T-cell (primary cell): ENCODE results near the gene BEX2. TPM values are rescaled to one million over a fixed set of nuclear protein-coding genes. Genes with fewer than 3 reads are reported as not detected.
A peak's percentile ranks its signal among the peaks of the same experiment; 100 is the strongest.
"Not testable (repeated sequence)": the region's sequence is repeated elsewhere in the genome, so short reads cannot be mapped to it uniquely, and the experiment has no call there.

Experiments used
- ATAC-seq, 4 experiments: fragments of 200-7000 bp in 3 of 4; fragments of 150-1000 bp in 1 of 4; cut with Tn5 transposase; replicated peaks in 1 of 4; 1 replicate in 3 of 4; 2 replicates in 1 of 4; pipeline ENCODE4 v1.10.0; 2021; ENCODE audit warnings: moderate library complexity in 3 of 4, mild to moderate bottlenecking in 2 of 4, moderate number of reproducible peaks in 1 of 4
- CTCF ChIA-PET, 2 donors: fragments of 300-600 bp; sonication (Branson Sonifier 250); formaldehyde crosslinking; loops; one replicate each; lab custom pipeline; 2022; ENCODE audit warnings: antibody characterized with exemption in 2 of 2; lab: Charles Lee
- POLR2A ChIA-PET, 2 donors: fragments of 300-600 bp; sonication (Branson Sonifier 250); formaldehyde crosslinking; loops; one replicate each; lab custom pipeline; 2022; ENCODE audit warnings: antibody characterized with exemption in 2 of 2; lab: Charles Lee
- DNase-seq, 35 experiments: peaks; one replicate each; pipeline versions ENCODE4 v3.0.0 to v3.0.0-alpha.2; 2013 to 2023
- H3K27ac ChIP-seq: one replicate; pipeline ENCODE4 v1.5.1; 2013; ENCODE audit warnings: low read length
- H3K27me3 ChIP-seq, 2 experiments: replicated peaks in 1 of 2; 1 replicate in 1 of 2; 2 replicates in 1 of 2; pipeline versions ENCODE4 v1.6.1 to v1.7.0; 2013; ENCODE audit warnings: low read length in 1 of 2, mixed read lengths in 1 of 2; ENCODE audit not compliant: control insufficient read depth in 2 of 2, insufficient read depth in 2 of 2; ENCODE audit errors: extremely low read depth in 1 of 2
- H3K36me3 ChIP-seq, 2 donors: 1 replicate in 1 of 2; 2 replicates in 1 of 2; pipeline versions ENCODE4 v1.6.1 to v1.7.0; 2013; ENCODE audit warnings: low read length in 1 of 2; ENCODE audit not compliant: control insufficient read depth in 2 of 2, insufficient read depth in 1 of 2; ENCODE audit errors: extremely low read depth in 1 of 2
- H3K4me1 ChIP-seq, 2 experiments: 1 replicate in 1 of 2; 2 replicates in 1 of 2; pipeline versions ENCODE4 v1.6.1 to v1.7.0; 2013; ENCODE audit warnings: low read length in 2 of 2, mixed read lengths in 1 of 2; ENCODE audit not compliant: insufficient read depth in 2 of 2, control insufficient read depth in 1 of 2; ENCODE audit errors: extremely low read depth in 1 of 2
- H3K4me3 ChIP-seq, 2 donors: 1 replicate in 1 of 2; 2 replicates in 1 of 2; pipeline versions ENCODE4 v1.5.1 to v1.7.0; 2013; ENCODE audit warnings: mild to moderate bottlenecking in 2 of 2, low read length in 1 of 2, moderate library complexity in 1 of 2; ENCODE audit not compliant: control insufficient read depth in 1 of 2; ENCODE audit errors: extremely low read depth in 1 of 2
- H3K9me3 ChIP-seq: 2 replicates; pipeline ENCODE4 v1.7.0; 2013
- H3K27ac Mint-ChIP-seq, 2 donors: one replicate each; pipeline ENCODE4 v1.8.0; 2020 to 2021; ENCODE audit warnings: mild to moderate bottlenecking in 2 of 2, mixed read lengths in 2 of 2
- H3K27me3 Mint-ChIP-seq, 2 donors: one replicate each; pipeline ENCODE4 v1.8.0; 2021 to 2022; ENCODE audit warnings: mixed read lengths in 2 of 2
- H3K36me3 Mint-ChIP-seq: one replicate; pipeline ENCODE4 v1.8.0; 2021; ENCODE audit warnings: mixed read lengths
- H3K4me1 Mint-ChIP-seq, 3 donors: one replicate each; pipeline ENCODE4 v1.8.0; 2020 to 2022; ENCODE audit warnings: mixed read lengths in 3 of 3, mild to moderate bottlenecking in 1 of 3
- H3K4me3 Mint-ChIP-seq, 3 donors: one replicate each; pipeline ENCODE4 v1.8.0; 2020 to 2022; ENCODE audit warnings: mild to moderate bottlenecking in 3 of 3, mixed read lengths in 3 of 3, moderate library complexity in 3 of 3
- H3K9me3 Mint-ChIP-seq, 3 donors: one replicate each; pipeline ENCODE4 v1.8.0; 2020 to 2022; ENCODE audit warnings: mixed read lengths in 3 of 3
- WGBS: methylation state at CpG from one replicate; pipeline ENCODE4 v1.1.5; 2013; ENCODE audit warnings: missing lambda C conversion rate; ENCODE audit not compliant: insufficient coverage; 5-methylcytosine and 5-hydroxymethylcytosine counted together
- total RNA-seq, 35 experiments: library from RNA in 6 of 35; stranded (reverse) in 6 of 35; fragments of 120-200 nt in 1 of 35; gene quantifications; one replicate each; pipeline versions ENCODE4 v1.2.1 to v1.2.4 and lab custom pipeline; 2013 to 2026

The BEX2 gene
- total RNA-seq, result 10 to 100 TPM; 24.0 to 38.3 (median 26.8) TPM
- total RNA-seq (2013), result 39.2 TPM
- total RNA-seq (lab: John Stamatoyannopoulos, UW), result 13.0 to 42.2 (median 22.7) reads per million in 29 experiments

DNA sequence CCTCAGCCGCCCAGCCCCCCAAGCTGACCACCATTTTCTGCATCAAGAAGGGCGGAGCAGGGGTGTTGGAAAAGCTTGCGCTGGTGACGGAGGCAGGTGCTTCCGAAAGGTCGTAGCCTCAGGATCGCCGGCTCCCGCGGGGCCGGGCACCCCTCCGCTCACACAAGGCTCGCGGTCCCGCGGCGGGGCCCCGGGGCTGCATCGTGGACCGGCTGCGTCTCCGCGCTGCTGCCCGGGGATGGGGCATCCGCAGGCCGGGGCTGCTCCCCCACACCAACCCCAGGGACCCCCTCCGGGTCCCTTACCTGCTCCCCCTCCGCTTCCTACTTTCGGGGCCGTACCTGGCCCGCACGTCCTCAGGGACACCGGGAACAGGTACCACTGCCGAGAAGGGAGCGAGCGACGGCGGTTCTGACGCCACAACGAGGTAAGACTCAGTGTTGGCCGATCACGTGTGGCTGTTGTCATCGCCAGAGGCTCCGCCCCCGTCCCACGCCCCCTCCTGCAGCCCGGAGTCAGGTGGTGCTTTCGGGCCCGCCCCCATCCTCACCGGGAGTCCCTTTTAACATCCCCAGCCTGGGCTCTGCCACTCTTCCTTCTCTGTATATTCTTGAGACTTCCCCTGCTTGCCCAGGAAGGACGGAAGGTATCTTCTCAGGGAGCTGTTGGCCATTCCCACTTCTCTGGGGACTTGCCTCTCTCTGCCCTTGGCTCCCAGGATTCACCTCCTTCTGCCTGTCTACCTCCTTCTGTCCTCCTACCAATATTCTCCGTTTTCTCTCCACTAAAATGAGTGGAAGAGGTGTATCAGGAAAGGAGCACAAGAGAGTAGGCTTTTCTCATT is at the start of gene BEX2:
BEX2 (minus strand) TSS at position 436 of the 844 bp plus-strand sequence. CDS start 1,014 bp downstream, outside the sequence.
- H3K27ac ChIP-seq, result peak within 1 kb of the TSS; percentile 58

DNA sequence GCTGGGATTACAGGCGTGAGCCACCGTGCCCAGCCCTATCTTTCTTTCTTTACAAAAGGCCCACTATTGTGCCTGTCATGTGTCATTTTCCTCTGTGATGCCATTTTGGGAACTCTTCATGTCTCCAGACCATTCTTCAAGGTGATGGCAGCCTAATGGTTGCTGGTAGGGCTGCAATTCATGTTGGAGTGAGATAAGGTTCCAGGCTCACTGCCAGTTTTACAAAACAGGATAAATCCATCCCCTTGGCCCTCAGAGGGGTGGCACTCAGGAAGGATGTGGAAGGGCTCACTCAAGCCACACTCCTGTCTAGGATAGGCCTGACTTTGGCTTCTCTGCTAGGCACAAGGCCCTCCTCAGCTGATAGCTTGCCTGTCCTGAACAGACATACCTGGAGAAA is 49.3 kb upstream of the BEX2 start:
- CTCF ChIA-PET, result no interaction called here
- peaks cover 2 to 10% of the 10 kb centered on the region in 2 donors for H3K27me3 Mint-ChIP-seq
- no peak overlapping the region for H3K4me3 ChIP-seq
- POLR2A ChIA-PET, result no interaction called here
- no peaks in the 10 kb centered on the region for H3K36me3 ChIP-seq
- H3K9me3 Mint-ChIP-seq, result no peaks in the 10 kb centered on the region
- H3K27ac Mint-ChIP-seq, result no peak overlapping the region
- H3K36me3 Mint-ChIP-seq, result no peaks in the 10 kb centered on the region
- DNase-seq (no peak), ATAC-seq (no peak)
- no peaks in the 10 kb centered on the region for H3K27me3 ChIP-seq
- peaks cover 0 to 13% of the 10 kb centered on the region in 2 experiments for H3K4me1 ChIP-seq
- no CpG with 5 or more reads among the region's 2 CpGs for WGBS
- no peak overlapping the region for H3K4me3 Mint-ChIP-seq
- H3K27ac ChIP-seq, result no peak overlapping the region
- peaks cover 5 to 13% (median 11%) of the 10 kb centered on the region in 3 donors for H3K4me1 Mint-ChIP-seq
- no peaks in the 10 kb centered on the region for H3K9me3 ChIP-seq

More for the DNA sequence above, at the start of gene BEX2:
- Histone ChIP-seq H3K9me3 (no peaks in the 10 kb centered on the region), H3K4me1 (peaks cover 0 to 13% of the 10 kb centered on the region in 2 experiments), H3K4me3 (peak within 1 kb of the TSS; percentile 52 to 58), H3K36me3 (no peaks in the 10 kb centered on the region), H3K27me3 (no peaks in the 10 kb centered on the region)
- no peaks in the 10 kb centered on the region for H3K9me3 Mint-ChIP-seq
- peak within 1 kb of the TSS; percentile 79 to 81 (median 80) for H3K4me3 Mint-ChIP-seq
- ATAC-seq (peak; percentile 99 to 100 (median 99)), DNase-seq (peak; percentile 60 to 89 (median 83))
- H3K27me3 Mint-ChIP-seq, result peaks cover 0 to 6% of the 10 kb centered on the region in 2 donors
- 3% methylated on average over 7 of the region's 52 CpGs for WGBS
- POLR2A ChIA-PET, result interaction anchor here in 1 of 2 donors (0.7 kb wide), 1 partner anchor 50 kb away, joined by 6 read pairs; no protein-coding TSS in a partner anchor
- peaks cover 0 to 4% (median 4%) of the 10 kb centered on the region in 3 donors for H3K4me1 Mint-ChIP-seq
- peaks cover 4% of the 10 kb centered on the region for H3K36me3 Mint-ChIP-seq
- CTCF ChIA-PET, result interaction anchor here in 1 of 2 donors (0.6 to 1.4 kb wide), 2 partner anchors 12 to 153 kb away, joined by 3 to 5 read pairs; no protein-coding TSS in a partner anchor
- peak within 1 kb of the TSS; percentile 66 to 87 for H3K27ac Mint-ChIP-seq

DNA sequence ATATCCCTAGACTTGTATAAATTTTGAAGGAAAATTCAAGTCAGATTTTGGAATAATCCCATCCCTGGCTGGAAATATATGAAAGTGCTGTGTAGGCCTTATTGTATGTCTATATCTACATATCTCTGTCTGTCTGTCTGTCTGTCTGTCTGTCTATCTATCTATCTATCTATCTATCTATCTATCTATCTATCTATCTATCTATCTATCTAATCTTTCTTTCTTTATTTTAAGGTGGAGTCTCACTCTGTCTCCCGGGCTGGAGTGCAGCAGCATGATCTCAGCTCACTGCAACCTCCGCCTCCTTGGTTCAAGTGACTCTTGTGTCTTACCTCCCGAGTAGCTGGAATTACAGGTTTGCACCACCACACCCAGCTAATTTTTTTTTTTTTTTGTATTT is 48.8 kb upstream of the BEX2 start:
- ATAC-seq, H3K9me3 ChIP-seq, H3K36me3 Mint-ChIP-seq, H3K27ac ChIP-seq, H3K36me3 ChIP-seq, H3K9me3 Mint-ChIP-seq, H3K27me3 Mint-ChIP-seq, H3K4me3 ChIP-seq, H3K27me3 ChIP-seq, CTCF ChIA-PET, POLR2A ChIA-PET, H3K27ac Mint-ChIP-seq, DNase-seq, H3K4me3 Mint-ChIP-seq: not testable (repeated sequence)
- WGBS, result no CpG with 5 or more reads among the region's 3 CpGs
- H3K4me1 ChIP-seq, result peaks cover 0 to 13% of the 10 kb centered on the region in 2 experiments
- H3K4me1 Mint-ChIP-seq, result peaks cover 5 to 13% (median 11%) of the 10 kb centered on the region in 3 donors

DNA sequence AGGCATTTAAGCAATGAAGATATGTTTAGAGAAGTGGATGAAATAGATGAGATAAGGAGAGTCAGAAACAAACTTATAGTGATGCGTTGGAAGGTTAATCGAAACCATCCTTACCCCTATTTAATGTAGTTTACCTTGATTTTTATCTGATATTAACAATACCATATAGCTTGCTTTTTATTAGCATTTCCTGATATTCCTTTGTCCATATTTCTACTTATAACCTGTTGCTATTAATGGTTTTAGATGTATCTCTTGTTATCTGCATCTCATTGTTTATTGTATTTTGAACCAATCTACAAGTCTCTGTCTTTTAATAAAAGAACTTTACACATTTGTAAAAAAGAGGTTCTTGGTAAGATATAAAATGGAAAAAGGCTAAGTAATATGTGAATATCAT is 47.1 kb upstream of the BEX2 start:
- Mint-ChIP-seq H3K36me3 (no peaks in the 10 kb centered on the region), H3K27me3 (peaks cover 5 to 17% of the 10 kb centered on the region in 2 donors), H3K4me1 (peaks cover 5 to 13% (median 11%) of the 10 kb centered on the region in 3 donors), H3K4me3 (peak overlapping the region in 1 of 3 donors; percentile 10), H3K27ac (no peak overlapping the region), H3K9me3 (no peaks in the 10 kb centered on the region)
- no peak for ATAC-seq
- Histone ChIP-seq H3K27me3 (no peaks in the 10 kb centered on the region), H3K9me3 (no peaks in the 10 kb centered on the region), H3K4me1 (peaks cover 0 to 13% of the 10 kb centered on the region in 2 experiments), H3K4me3 (no peak overlapping the region), H3K36me3 (no peaks in the 10 kb centered on the region), H3K27ac (no peak overlapping the region)
- POLR2A ChIA-PET, result no interaction called here
- CTCF ChIA-PET, result interaction anchor here in 1 of 2 donors (1.0 kb wide), 1 partner anchor 17 kb away, joined by 7 read pairs; no protein-coding TSS in a partner anchor
- WGBS, result no CpG with 5 or more reads among the region's 2 CpGs
- no peak for DNase-seq

DNA sequence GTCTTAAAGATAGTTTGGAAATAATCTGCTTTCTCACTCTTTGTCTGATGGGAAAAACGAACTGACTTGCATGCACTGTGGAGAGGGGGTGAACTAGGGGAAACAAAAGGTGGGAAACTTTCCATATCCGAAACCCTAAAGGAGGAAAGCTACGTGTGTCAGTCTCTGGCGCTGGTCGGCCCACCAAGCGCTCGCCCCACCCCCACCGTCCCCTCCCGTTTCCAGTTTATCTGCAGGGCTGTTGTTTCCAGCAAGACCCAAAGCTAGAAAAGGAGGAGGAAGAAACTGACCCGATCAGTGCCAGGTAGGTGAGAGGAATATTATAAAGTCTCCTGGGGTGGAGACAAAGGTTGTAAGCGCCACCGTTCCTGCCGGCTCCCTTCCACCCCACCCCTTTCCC is 46.1 kb upstream of the BEX2 start:
- ATAC-seq (no peak), DNase-seq (peak in 1 of 35 experiments; percentile 8)
- Mint-ChIP-seq H3K4me3 (peak overlapping the region; percentile 74 to 86 (median 78)), H3K9me3 (no peaks in the 10 kb centered on the region), H3K36me3 (no peaks in the 10 kb centered on the region), H3K27me3 (peaks cover 5 to 17% of the 10 kb centered on the region in 2 donors), H3K27ac (no peak overlapping the region), H3K4me1 (peaks cover 5 to 13% (median 11%) of the 10 kb centered on the region in 3 donors)
- WGBS, result no CpG with 5 or more reads among the region's 13 CpGs
- H3K27ac ChIP-seq, result no peak overlapping the region
- H3K9me3 ChIP-seq, result no peaks in the 10 kb centered on the region
- no peaks in the 10 kb centered on the region for H3K27me3 ChIP-seq
- peak overlapping the region; percentile 54 to 88 for H3K4me3 ChIP-seq
- no peaks in the 10 kb centered on the region for H3K36me3 ChIP-seq
- CTCF ChIA-PET, result no interaction called here
- POLR2A ChIA-PET, result interaction anchor here (0.7 to 1.1 kb wide), 2 partner anchors 19 to 328 kb away, joined by 3 to 4 read pairs; no protein-coding TSS in a partner anchor
- peaks cover 0 to 13% of the 10 kb centered on the region in 2 experiments for H3K4me1 ChIP-seq

DNA sequence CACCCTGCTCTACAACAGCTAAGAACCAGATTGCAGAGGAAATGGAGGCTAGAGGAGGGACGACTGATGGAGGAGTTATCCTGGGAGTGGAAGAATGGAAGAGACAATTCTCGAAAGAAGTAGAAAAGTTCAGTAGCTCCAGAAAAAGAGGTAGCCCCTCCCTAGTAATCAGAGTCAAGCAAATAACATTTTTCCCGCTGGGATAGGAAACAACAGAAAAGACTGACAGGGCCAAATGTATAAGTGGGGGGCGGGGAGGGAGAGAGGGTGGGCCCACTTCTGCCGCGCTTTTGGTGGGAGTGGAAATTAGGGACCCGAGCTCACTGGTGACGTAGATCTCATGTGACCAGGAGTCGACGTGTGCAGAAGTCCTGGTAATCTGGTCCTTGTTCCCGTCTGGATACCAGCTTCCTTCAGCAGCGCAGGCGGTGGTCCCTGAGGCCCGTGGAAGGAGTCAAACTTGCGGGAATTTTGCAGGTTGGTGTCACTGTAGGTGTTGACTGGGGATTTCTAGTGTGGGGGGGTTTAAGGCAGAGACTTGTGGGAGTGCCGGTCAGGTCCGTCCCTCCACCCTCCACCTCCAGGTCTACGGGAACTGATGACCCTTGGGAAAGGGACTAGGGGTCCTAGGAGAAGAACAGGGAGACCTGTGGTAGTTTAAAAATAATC is 45.5 kb upstream of the BEX2 start, which contains the start of gene TCEAL9:
TCEAL9 (plus strand) TSS at position 377 of the 669 bp plus-strand sequence. CDS start 1,179 bp downstream, outside the sequence.
- no peaks in the 10 kb centered on the region for H3K27me3 ChIP-seq
- Mint-ChIP-seq H3K36me3 (no peaks in the 10 kb centered on the region), H3K27me3 (peaks cover 5 to 17% of the 10 kb centered on the region in 2 donors), H3K4me1 (peaks cover 5 to 13% (median 11%) of the 10 kb centered on the region in 3 donors), H3K27ac (peak within 1 kb of the TSS in 1 of 2 donors; percentile 75), H3K4me3 (peak within 1 kb of the TSS; percentile 74 to 86 (median 78)), H3K9me3 (no peaks in the 10 kb centered on the region)
- CTCF ChIA-PET, result interaction anchor here in 1 of 2 donors (0.9 kb wide), 1 partner anchor 108 kb away, joined by 3 read pairs; no protein-coding TSS in a partner anchor
- no peaks in the 10 kb centered on the region for H3K9me3 ChIP-seq
- peak within 1 kb of the TSS; percentile 54 to 88 for H3K4me3 ChIP-seq
- peaks cover 0 to 13% of the 10 kb centered on the region in 2 experiments for H3K4me1 ChIP-seq
- H3K36me3 ChIP-seq, result no peaks in the 10 kb centered on the region
- peak in 1 of 35 experiments; percentile 12 for DNase-seq
- WGBS, result 0% methylated on average over 9 of the region's 18 CpGs
- no peak within 1 kb of the TSS for H3K27ac ChIP-seq
- no peak for ATAC-seq
- POLR2A ChIA-PET, result interaction anchor here (0.7 to 1.1 kb wide), 2 partner anchors 18 to 329 kb away, joined by 3 to 4 read pairs; no protein-coding TSS in a partner anchor
